Neural cell (in vitro differentiated cells): Measurements from ENCODE around the gene NCOR1.

ENCODE experiments used
- CTCF ChIP-seq: fragments of 450-650 bp; IDR thresholded peaks from 2 replicates; pipeline ENCODE4 v1.5.1; 2014; ENCODE audit warnings: antibody characterized with exemption, mild to moderate bottlenecking, moderate library complexity; ENCODE audit not compliant: poor library complexity, severe bottlenecking
- EP300 ChIP-seq: fragments of 450-650 bp; conservative IDR thresholded peaks from 2 replicates; pipeline ENCODE4 v1.6.1; 2014; ENCODE audit warnings: antibody characterized with exemption, mild to moderate bottlenecking, moderate library complexity; ENCODE audit not compliant: poor library complexity, severe bottlenecking
- EZH2 ChIP-seq: fragments of 200-600, 300-800 bp; shearing (Covaris generic), sonication (generic); IDR thresholded peaks from 2 replicates; pipeline ENCODE4 v1.6.1; 2014; ENCODE audit warnings: antibody characterized with exemption, low read length, borderline replicate concordance, mild to moderate bottlenecking; ENCODE audit not compliant: insufficient read depth, poor library complexity, severe bottlenecking
- MXI1 ChIP-seq: fragments of 450-650 bp; conservative IDR thresholded peaks from 2 replicates; pipeline ENCODE4 v1.6.1; 2014; ENCODE audit warnings: antibody characterized with exemption, mild to moderate bottlenecking; ENCODE audit not compliant: poor library complexity, severe bottlenecking
- POLR2AphosphoS5 ChIP-seq: IDR thresholded peaks from 2 replicates; pipeline ENCODE4 v1.6.1; 2012
- RAD21 ChIP-seq: fragments of 450-650 bp; conservative IDR thresholded peaks from 2 replicates; pipeline ENCODE4 v1.6.1; 2014; ENCODE audit warnings: antibody characterized with exemption, mild to moderate bottlenecking, moderate library complexity
- SMC3 ChIP-seq: fragments of 450-650 bp; conservative IDR thresholded peaks from 2 replicates; pipeline ENCODE4 v1.6.1; 2014; ENCODE audit warnings: antibody characterized with exemption, mild to moderate bottlenecking, moderate library complexity; ENCODE audit not compliant: poor library complexity
- TF ChIP-seq, protein P1 (sequence below): IDR thresholded peaks from 2 replicates; pipeline ENCODE4 v1.6.1; 2012; ENCODE audit warnings: borderline replicate concordance

- TF ChIP-seq POLR2AphosphoS5 (no peak), MXI1 (no peak), CTCF (no peak), RAD21 (no peak), EP300 (no peak), EZH2 (no peak), SMC3 (no peak)
- TF ChIP-seq, protein P1, sequence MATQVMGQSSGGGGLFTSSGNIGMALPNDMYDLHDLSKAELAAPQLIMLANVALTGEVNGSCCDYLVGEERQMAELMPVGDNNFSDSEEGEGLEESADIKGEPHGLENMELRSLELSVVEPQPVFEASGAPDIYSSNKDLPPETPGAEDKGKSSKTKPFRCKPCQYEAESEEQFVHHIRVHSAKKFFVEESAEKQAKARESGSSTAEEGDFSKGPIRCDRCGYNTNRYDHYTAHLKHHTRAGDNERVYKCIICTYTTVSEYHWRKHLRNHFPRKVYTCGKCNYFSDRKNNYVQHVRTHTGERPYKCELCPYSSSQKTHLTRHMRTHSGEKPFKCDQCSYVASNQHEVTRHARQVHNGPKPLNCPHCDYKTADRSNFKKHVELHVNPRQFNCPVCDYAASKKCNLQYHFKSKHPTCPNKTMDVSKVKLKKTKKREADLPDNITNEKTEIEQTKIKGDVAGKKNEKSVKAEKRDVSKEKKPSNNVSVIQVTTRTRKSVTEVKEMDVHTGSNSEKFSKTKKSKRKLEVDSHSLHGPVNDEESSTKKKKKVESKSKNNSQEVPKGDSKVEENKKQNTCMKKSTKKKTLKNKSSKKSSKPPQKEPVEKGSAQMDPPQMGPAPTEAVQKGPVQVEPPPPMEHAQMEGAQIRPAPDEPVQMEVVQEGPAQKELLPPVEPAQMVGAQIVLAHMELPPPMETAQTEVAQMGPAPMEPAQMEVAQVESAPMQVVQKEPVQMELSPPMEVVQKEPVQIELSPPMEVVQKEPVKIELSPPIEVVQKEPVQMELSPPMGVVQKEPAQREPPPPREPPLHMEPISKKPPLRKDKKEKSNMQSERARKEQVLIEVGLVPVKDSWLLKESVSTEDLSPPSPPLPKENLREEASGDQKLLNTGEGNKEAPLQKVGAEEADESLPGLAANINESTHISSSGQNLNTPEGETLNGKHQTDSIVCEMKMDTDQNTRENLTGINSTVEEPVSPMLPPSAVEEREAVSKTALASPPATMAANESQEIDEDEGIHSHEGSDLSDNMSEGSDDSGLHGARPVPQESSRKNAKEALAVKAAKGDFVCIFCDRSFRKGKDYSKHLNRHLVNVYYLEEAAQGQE = no peak
These were observed 130.2 kb downstream of the NCOR1 start for GRCh38 chr17:16085066-16085699.
